Measurements from ENCODE around the gene CLSTN2.

GRCh38 chr3:140185375-140185774, 250.4 kb downstream of the CLSTN2 start:
- TF ChIP-seq POLR2A (IDR thresholded peaks at IDR 0.05; ENCODE audit: low read depth) (no peak), POLR2AphosphoS5 (IDR thresholded peaks at IDR 0.05) (no peak), CTCF (IDR thresholded peaks at IDR 0.05) (no peak), EP300 (IDR thresholded peaks at IDR 0.05) (no peak)

All from esophagus muscularis mucosa (tissue), 4 donors.